IPS-20b (cell line): Measurements from ENCODE around the gene ARID1B.
"Not testable (repeated sequence)": the region's sequence is repeated elsewhere in the genome, so short reads cannot be mapped to it uniquely, and the experiment has no call there.

ENCODE experiments used
- H3K27ac ChIP-seq: one replicate; pipeline ENCODE4 v1.5.1; 2013; ENCODE audit warnings: low read length
- H3K27me3 ChIP-seq: 2 replicates; pipeline ENCODE4 v1.6.1; 2013; ENCODE audit warnings: mild to moderate bottlenecking, low read length, inconsistent platforms; ENCODE audit not compliant: insufficient read depth
- H3K36me3 ChIP-seq: 2 replicates; pipeline ENCODE4 v1.6.1; 2013; ENCODE audit warnings: low read depth, mild to moderate bottlenecking, inconsistent platforms, low read length, moderate library complexity; ENCODE audit not compliant: insufficient read depth
- H3K4me1 ChIP-seq: 2 replicates; pipeline ENCODE4 v1.6.1; 2013; ENCODE audit warnings: mild to moderate bottlenecking, control low read depth, inconsistent platforms, low read length, moderate library complexity; ENCODE audit not compliant: insufficient read depth
- H3K4me3 ChIP-seq: 2 replicates; pipeline ENCODE4 v1.5.1; 2013; ENCODE audit warnings: mild to moderate bottlenecking, low read length, inconsistent platforms
- H3K9ac ChIP-seq: 2 replicates; pipeline ENCODE4 v1.6.1; 2013; ENCODE audit warnings: low read depth, mild to moderate bottlenecking, inconsistent platforms, low read length, moderate library complexity
- H3K9me3 ChIP-seq: 2 replicates; pipeline ENCODE4 v1.6.1; 2013; ENCODE audit warnings: mild to moderate bottlenecking, low read depth, low read length, inconsistent platforms; ENCODE audit not compliant: insufficient read depth

ARID1B gene

GRCh38 chr6:156977527-156978291 lies 200.5 kb downstream of the ARID1B start:
- Histone ChIP-seq H3K9me3 (no peaks in the 10 kb centered on the region), H3K36me3 (no peaks in the 10 kb centered on the region), H3K4me3 (no peak overlapping the region), H3K9ac (no peak overlapping the region), H3K4me1 (peaks cover 32% of the 10 kb centered on the region), H3K27me3 (no peaks in the 10 kb centered on the region), H3K27ac (no peak overlapping the region)

- H3K27me3 ChIP-seq, result no peaks in the 10 kb centered on the region
- H3K9me3 ChIP-seq, result no peaks in the 10 kb centered on the region
- H3K9ac ChIP-seq, result no peak overlapping the region
- H3K27ac ChIP-seq, result no peak overlapping the region
- H3K4me1 ChIP-seq, result peaks cover 29% of the 10 kb centered on the region
- H3K4me3 ChIP-seq, result no peak overlapping the region
- no peaks in the 10 kb centered on the region for H3K36me3 ChIP-seq
Observed at GRCh38 chr6:156978948-156979347, 201.8 kb downstream of the ARID1B start.

DNA sequence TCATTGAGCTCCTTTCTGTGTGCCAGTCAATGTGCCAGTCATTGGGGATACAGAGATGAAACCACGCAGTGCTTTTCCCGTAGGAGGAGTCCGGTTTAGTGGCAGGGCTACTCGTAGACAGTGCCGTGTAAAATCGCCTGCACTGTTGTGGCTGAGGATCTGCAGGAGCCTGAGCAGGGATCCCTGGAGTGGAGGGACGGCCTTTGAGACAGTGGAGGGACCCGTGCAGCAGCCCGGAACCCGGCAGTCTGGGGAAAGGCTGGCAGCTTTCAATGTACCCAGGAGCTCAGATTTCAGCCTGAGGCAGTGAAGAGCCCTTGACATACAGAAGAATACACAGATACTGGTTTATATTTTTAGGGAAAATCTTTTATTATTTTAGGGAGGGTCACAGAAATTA lies 203.3 kb downstream of the ARID1B start:
- Histone ChIP-seq H3K4me1 (peaks cover 41% of the 10 kb centered on the region), H3K4me3 (no peak overlapping the region), H3K9ac (no peak overlapping the region), H3K27me3 (no peaks in the 10 kb centered on the region), H3K27ac (no peak overlapping the region), H3K36me3 (no peaks in the 10 kb centered on the region), H3K9me3 (no peaks in the 10 kb centered on the region)

- peaks cover 41% of the 10 kb centered on the region for H3K4me1 ChIP-seq
- no peak overlapping the region for H3K27ac ChIP-seq
Observed at GRCh38 chr6:156980948-156981347, 203.8 kb downstream of the ARID1B start.

DNA sequence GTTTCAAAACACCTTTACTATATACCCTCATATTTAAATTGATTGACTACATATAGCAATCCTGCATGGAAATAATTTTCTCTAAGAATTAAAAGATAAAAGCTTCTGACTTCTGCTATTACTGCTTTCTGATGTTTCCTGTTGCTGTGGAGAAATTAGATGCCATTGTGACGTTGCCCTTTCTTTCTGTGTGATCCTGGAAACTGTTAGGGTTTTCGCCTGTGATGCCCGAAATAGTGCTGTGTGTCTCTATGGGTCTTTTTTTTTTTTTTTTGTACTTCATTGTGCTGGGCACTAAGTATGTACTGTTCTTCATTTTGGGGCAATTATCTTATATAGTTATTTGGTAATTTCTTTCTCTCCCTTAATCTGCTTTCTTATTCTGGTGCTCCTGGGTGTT lies 205.0 kb downstream of the ARID1B start:
- Histone ChIP-seq H3K4me1 (peaks cover 37% of the 10 kb centered on the region), H3K9ac (no peak overlapping the region), H3K27me3 (no peaks in the 10 kb centered on the region), H3K36me3 (no peaks in the 10 kb centered on the region), H3K4me3 (no peak overlapping the region), H3K9me3 (no peaks in the 10 kb centered on the region), H3K27ac (no peak overlapping the region)

More at GRCh38 chr6:156980948-156981347, 203.8 kb downstream of the ARID1B start:
- Histone ChIP-seq H3K36me3 (no peaks in the 10 kb centered on the region), H3K4me3 (no peak overlapping the region), H3K27me3 (no peaks in the 10 kb centered on the region), H3K9ac (no peak overlapping the region), H3K9me3 (no peaks in the 10 kb centered on the region)

GRCh38 chr6:156982864-156983263 lies 205.7 kb downstream of the ARID1B start:
- H3K27ac ChIP-seq, H3K9me3 ChIP-seq, H3K27me3 ChIP-seq, H3K9ac ChIP-seq, H3K4me3 ChIP-seq, H3K36me3 ChIP-seq: not testable (repeated sequence)
- H3K4me1 ChIP-seq, result peaks cover 37% of the 10 kb centered on the region

DNA sequence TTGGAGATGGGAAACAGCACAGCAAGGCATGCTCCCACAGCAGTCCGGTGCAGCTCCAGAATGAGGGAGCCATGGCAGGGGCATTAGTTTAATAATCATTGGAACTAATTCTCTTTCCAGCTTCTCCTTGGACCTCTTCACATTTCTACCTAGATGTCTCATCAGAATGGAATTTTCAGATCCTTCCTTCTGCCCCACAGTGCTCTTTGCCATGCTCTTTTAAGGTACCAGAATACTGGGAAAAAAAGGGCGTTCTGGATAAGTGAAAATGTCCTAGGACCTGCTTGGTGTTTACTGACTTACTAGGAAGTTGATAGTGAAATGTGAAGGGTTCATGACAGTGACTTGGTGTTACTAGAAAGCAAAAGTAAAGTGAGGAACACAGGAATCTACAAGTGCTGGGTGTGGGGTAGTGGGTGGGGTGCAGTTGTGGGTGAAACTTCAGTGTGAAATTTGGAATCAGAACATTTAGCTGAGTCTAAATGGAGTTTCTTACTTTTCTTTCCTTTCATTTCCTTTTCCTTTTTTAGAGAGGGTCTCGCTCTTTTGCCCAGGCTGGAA lies 207.1 kb downstream of the ARID1B start:
- Histone ChIP-seq H3K36me3 (no peaks in the 10 kb centered on the region), H3K4me1 (peaks cover 46% of the 10 kb centered on the region), H3K9ac (no peak overlapping the region), H3K9me3 (no peaks in the 10 kb centered on the region), H3K27ac (peak overlapping the region; percentile 15), H3K4me3 (no peak overlapping the region), H3K27me3 (no peaks in the 10 kb centered on the region)

GRCh38 chr6:156985309-156985708 lies 208.1 kb downstream of the ARID1B start:
- Histone ChIP-seq H3K27ac (no peak overlapping the region), H3K9ac (no peak overlapping the region), H3K27me3 (no peaks in the 10 kb centered on the region), H3K9me3 (no peaks in the 10 kb centered on the region), H3K4me1 (peaks cover 46% of the 10 kb centered on the region), H3K36me3 (no peaks in the 10 kb centered on the region), H3K4me3 (no peak overlapping the region)

- no peak overlapping the region for H3K9ac ChIP-seq
- peaks cover 45% of the 10 kb centered on the region for H3K4me1 ChIP-seq
- H3K4me3 ChIP-seq, result no peak overlapping the region
- no peaks in the 10 kb centered on the region for H3K9me3 ChIP-seq
- no peak overlapping the region for H3K27ac ChIP-seq
- no peaks in the 10 kb centered on the region for H3K36me3 ChIP-seq
- no peaks in the 10 kb centered on the region for H3K27me3 ChIP-seq
Observed at GRCh38 chr6:156988276-156989158, 211.3 kb downstream of the ARID1B start.

GRCh38 chr6:156989159-156989806 lies 212.1 kb downstream of the ARID1B start:
- H3K27ac ChIP-seq, result no peak overlapping the region
- peaks cover 40% of the 10 kb centered on the region for H3K4me1 ChIP-seq
- no peak overlapping the region for H3K9ac ChIP-seq
- H3K36me3 ChIP-seq, result no peaks in the 10 kb centered on the region
- H3K9me3 ChIP-seq, result no peaks in the 10 kb centered on the region
- no peaks in the 10 kb centered on the region for H3K27me3 ChIP-seq
- no peak overlapping the region for H3K4me3 ChIP-seq

DNA sequence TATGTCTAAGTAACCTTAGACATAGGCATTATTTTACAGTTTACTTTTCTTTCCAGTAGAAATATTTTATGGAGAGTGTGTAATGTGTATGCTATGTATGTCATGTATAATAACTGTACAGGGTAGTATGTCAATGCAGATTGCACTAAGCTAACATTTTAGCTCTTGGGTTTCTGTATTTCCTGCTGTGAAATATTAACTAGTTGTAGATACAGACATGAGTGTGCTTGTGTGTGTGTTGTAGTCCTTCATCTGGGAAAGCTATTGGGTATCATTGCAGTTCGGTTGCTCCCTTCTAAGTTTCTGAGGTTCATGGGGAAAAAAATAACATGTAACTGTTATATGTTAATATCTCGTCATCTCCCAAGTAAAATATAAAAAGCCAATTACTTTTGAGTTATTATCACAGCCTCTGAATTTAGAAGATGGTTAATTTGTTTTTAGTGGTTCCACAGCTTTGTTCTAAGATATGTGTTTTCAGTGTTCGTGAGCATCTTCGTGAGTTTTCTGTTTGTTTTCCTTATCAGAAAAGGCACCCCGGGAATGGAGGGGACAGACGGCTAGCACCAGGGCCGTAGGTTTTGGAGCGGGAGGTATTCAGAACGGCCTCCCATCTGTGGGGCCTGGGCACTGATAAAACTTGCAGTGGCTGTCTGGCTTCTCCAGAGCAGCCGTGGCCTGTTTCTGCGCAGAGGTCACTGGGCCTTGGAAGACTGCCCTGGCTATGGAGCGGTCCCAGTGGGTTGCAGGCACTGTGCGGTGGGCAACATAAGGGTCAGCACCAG lies 215.0 kb downstream of the ARID1B start:
- H3K4me1 ChIP-seq, result peaks cover 31% of the 10 kb centered on the region
- H3K27ac ChIP-seq, result no peak overlapping the region
- H3K9ac ChIP-seq, result no peak overlapping the region
- H3K36me3 ChIP-seq, result no peaks in the 10 kb centered on the region
- H3K4me3 ChIP-seq, result no peak overlapping the region
- no peaks in the 10 kb centered on the region for H3K27me3 ChIP-seq
- H3K9me3 ChIP-seq, result no peaks in the 10 kb centered on the region
